Stimulated activated CD8-positive, alpha-beta memory T cell treated with anti-CD3 and anti-CD28 coated beads, Interleukin-12 subunit alpha, Interleukin-12 subunit beta, amount 100 ng/mL, for 4 hours (primary cell): ENCODE data around the gene ARHGAP15.

Source experiments
- DNase-seq: peaks from one replicate; pipeline ENCODE4 v3.0.0-alpha.2; 2020; ENCODE audit warnings: low read depth

Gene ARHGAP15

DNA sequence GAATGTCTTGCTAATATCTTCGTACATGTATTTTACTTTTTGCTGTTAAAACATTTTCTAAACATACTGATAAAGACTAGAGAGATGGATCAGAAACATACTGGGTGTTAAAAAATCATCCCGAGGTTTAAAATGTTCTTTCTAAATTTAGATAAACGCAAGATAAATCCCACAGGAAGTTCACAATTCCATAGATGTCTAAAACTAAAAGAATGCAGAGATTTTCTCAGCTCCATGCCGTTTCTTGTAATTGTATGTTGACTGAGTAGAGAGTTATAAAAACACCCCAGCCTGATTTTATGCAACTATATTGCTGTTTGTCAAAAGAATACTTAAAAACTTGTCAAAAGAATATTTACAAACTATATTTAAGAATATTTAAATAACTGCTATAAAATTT, 455.7 kb downstream of the ARHGAP15 start:
- no peak for DNase-seq

DNA sequence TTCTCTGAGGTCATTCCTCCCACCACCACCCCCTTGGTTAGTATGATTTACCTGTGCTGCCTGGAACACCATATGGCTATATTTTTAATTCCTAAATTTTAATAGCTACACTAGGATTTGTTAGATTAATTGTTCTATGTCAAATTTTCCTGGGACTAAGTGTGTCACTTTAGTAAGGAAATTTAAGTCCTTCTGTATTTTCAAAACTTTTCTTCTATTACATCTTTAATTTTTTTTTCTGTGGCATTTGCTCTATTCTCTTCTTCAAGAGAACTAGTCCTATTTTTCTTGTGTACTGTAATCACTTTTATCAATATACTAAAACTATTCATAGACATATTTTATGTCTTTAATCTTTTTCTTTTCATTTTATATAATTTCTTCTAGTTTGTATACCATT, 456.9 kb downstream of the ARHGAP15 start:
- DNase-seq: no peak

DNA sequence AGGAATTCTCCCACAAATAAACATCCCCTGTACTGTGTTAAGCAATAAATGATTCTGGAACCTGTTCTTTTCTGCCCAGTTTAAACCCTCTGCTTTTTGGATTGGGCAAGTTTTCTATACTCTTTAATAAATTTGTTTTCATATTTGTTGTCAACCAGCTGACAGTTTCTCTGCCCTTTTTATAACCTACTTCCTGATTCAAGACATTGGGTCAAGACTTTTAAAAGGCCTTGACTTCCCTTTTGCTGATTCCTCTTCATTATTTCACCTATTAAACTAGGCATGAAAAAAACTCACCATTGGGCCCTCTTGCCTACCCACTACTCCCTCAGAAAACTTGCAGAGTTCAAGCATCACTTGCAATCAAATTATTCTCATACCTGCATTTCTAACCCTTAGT, 459.5 kb downstream of the ARHGAP15 start:
- DNase-seq: no peak

DNA sequence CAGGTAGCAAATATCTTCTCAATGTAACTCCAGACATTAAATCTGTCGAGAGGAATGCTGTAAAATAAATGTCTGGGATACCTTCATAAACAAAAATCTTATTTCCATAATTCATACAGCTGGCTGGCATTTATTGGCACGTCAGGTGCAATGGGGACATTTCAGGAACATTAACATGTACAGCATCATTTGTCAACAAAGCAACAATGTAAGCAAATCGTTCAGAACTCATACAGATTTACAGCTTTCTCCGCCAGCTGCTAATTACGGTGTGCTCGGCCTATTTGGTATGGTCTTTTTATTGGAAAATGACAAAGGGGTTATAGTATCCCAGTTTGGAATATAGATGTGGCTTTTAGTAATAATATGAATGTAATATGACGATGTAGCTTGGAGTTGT, 464.9 kb downstream of the ARHGAP15 start:
- no peak for DNase-seq

DNA sequence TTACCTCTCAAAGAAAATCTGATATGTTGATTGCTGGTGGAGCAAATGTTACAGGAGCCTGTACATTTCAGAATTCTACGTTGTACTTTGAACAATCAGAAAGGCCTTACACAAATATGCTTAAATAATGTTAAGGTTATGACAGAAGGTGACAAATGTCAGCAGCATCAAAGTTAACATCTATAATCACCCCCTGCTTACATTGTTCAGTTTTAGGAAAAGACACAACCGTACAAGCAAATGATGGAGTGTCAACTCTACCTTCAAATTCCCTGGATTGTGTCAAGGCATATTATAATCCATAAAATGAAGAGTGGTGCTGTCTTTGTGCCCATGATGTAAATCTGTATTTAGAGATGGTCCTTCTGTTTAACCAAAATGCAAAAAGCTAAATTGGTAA, 465.5 kb downstream of the ARHGAP15 start:
- DNase-seq: no peak

DNA sequence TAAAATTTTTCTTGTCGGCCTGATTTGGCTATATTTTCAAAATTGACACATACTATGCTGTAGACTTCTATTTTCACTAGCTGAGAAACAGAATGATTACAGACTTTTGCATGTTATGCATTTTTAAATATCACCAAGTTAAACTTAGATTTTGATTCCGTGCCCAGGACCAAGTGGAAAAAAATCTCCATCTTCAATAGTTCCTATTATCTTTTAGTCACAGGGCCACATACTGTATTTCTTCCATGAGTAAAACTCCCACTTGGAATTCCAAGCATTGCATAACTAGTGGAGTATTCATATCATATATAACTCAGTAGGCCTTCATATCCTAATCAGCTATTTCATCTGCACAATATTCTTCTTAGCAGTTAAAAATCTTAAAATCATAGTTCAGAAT, 470.9 kb downstream of the ARHGAP15 start:
- DNase-seq: no peak

DNA sequence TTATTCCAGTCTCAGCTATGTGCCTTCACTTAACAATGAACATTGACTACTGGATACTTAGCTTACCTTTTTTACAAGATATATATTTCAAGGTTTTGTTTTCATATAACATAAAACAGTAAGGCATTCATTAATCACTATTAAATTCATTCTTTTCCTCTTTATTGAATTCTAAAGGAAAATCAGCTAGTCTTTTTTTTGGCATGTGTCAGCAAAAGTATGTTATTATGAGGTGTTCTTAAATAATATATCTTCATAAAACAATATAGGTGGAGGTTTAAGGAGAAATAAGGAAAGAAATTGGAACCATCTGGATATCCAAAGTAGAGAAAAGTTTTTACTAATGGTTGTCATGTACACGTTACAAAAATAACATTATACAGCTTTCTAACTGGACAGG, 472.6 kb downstream of the ARHGAP15 start:
- DNase-seq: no peak

DNA sequence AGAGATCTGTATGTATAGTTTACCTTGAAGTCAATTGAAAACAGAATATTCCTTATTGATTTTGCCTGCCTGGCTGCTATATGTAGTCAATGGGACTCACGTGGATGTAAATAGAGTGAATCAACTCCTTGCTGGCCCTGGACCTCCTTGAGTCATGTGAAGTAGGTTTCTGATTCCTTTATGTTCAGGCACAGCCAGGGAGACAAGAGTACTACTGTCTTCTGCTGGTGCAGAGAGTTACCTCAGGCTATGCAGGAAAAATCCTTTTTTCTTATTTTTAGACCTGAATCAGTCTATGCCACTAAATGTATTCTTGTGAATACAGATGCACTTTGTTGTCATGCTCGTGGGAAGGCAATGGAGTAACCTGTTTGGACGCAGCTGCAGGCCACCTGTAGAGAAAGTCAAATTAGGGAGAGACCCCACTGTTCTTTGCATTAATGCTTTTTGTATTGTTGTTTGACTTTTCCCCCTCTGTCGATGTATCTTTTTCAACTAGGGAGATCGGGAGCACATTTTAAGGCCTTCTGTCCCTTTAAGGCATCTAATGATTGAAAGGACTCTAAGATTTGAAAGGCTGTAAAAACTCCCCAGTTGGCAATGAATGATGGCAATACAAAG, 473.9 kb downstream of the ARHGAP15 start:
- no peak for DNase-seq

DNA sequence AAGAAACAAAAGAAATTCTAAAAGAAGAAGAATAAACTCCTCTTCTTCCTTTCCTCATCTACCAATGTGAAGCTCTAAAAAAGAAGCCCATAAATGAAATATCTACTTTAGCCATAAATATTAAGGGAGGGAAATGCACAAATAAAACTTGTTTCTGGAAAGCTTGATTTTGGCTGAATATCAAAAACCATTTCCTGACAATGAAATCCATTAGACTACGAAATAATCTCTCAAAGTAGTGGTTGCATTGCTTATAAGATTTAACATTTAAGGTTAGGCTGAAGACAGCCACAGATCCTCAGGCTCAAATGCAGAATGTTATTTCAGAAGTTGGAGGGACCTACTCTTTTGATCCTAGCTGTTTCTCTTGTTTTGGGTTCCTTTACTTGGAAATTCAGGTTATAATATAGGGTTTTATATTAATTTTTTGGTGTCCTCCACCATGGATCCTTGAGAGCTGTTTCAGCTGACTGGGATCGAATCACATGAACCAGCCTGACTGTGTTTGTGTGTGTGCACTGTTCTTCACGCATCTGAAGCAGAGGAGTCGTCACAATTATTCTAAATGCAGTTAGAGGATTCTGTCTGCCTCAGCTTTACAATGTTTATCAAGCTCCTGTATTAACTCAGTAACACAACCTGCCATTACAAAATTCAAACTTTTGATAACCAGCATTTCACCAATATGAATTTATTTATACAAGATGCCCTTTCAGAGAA, 474.8 kb downstream of the ARHGAP15 start:
- DNase-seq: no peak

DNA sequence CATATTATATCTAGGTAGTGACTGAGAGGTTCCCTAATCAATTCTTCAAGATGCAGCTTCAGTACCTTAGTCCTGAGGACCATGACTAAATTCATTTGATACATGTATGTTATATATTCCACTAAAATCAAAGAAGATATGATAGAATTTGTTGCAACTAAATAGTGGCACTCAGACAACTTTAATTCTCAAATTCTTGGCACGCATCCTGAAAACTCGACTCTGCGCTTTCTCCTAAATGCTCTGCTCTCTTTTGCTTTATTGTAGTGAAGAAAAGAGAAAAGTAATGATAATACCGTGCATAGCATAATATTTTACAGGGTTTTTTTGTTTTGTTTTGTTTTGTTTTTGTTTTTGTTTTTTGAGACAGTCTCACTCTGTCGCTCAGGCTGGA, 475.3 kb downstream of the ARHGAP15 start:
- no peak for DNase-seq

DNA sequence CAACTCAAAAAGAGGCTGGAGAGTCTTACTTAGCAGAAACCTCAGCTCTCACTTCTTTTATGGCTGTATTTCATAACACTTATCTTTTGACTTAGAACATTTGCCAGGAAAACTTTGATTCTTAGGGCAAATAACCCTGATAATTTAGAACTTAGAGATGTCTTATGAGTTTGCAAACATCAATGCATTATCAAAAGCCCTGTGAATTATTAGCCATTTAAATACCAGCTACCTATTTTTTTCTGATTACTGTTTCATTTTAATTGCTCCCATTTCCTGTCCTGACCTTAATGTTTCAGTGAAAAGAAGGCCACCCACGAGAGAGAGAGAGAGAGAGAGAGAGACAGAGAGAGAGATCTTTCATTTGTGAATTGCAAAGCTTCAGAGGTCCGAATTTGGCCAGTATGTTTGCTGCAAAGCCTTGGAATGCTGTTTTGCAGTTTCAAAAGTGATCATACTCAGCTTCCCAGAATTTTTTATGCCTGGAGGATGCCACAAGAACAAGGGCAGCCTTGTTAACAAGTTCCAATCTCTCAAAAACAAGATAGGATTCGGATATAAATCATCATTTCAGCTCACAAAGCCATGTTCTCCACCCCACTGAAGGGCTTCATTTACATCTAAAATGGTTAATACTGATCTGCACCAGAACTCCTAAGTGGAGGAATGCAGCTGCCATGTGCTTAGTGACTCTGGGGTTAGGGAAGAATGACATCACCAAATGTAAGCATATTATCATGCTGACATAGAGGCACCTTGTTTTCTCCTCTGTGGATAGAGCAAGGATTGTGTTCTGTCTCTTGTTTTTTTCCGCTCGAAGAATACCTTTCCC, 478.2 kb downstream of the ARHGAP15 start:
- DNase-seq: no peak

DNA sequence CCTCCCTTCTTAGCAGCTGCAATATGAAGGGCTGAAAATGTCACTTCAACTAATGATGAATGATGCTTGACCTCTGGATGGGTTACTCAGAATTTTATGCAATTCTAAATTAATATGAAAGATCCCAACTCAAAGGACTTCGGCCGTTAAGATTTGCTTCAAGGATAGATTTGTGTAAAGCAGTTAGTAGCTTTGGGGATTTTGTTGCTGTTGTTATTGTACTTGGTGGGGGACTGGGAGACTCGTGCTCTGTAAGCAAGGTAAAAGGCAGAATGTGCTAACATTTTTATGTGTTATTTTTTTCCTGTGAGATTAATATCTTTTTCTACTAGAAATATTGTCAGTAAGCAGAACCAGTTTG, 478.8 kb downstream of the ARHGAP15 start:
- DNase-seq: no peak

DNA sequence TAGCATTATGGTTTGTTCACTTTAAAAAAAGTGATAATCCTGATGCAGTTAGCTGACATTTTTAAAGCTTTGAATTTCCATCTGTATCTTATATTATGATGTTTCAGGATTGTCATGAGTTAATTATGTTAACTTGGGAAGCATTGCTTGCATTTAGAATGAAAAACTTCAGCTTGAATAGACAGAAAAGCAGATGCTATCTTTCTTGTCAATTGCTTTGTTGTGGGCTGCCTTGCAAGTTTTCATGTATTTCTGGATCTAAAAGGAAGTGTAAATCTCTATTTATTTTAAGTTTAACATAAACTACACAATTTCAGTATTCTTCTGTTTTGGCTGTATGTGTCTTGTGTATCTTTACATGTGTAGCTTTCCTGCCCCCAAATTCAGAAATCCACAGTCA, 479.5 kb downstream of the ARHGAP15 start:
- DNase-seq: no peak

DNA sequence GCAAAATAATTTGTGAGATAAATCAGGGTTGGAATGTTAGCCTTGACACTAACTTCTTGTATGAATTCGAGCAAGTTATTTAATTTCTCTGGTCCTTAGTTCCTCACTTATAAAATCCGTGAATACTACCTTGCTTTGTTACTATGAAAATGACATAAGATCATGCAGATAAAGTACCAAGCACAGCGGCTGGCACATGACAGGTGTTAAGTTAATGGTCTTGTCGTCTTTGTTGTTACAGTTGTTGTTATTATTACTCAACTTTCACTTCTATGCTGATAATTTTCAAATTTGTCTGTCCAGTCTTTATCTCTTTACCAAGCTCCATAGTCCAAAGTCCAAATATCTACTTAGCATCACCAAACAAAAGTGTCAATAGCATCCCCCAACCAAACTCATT, 482.1 kb downstream of the ARHGAP15 start:
- DNase-seq: no peak

DNA sequence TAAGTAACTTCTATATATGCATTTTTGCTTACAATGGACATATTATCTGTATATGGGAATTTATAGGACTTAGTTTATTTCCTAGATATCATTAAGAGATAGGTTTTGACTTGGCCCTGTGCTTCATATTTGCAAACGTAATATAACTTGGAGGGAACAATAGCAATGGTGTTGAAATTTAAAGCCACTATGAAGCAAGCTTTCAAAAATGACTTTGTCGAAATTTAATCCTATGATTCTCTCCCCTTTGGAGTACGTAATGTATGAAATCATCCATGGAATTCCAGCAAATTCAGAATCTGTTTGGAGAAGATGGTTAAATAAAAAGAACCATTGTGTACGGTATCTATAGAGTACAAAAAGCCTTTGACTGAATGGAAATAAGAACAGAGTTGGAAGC, 486.3 kb downstream of the ARHGAP15 start:
- no peak for DNase-seq

DNA sequence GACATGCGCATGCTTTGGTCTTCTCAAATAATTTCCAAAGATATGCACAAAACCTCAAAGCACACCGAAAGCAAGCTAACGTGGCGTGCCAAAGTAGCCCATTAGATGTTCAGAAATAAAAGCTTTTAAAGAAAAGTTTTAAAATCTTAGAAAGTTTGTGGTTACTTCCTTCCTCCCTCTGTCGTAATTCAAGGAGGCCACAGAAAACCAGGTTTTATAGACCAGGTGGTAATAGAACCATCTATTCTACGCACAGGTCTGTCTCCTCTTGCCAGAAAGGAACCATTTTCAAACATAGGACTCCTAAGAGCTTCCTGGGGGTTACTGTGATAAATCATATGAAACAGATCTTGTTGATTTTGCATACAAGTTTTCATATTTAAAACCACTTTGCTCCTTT, 487.2 kb downstream of the ARHGAP15 start:
- DNase-seq: no peak

DNA sequence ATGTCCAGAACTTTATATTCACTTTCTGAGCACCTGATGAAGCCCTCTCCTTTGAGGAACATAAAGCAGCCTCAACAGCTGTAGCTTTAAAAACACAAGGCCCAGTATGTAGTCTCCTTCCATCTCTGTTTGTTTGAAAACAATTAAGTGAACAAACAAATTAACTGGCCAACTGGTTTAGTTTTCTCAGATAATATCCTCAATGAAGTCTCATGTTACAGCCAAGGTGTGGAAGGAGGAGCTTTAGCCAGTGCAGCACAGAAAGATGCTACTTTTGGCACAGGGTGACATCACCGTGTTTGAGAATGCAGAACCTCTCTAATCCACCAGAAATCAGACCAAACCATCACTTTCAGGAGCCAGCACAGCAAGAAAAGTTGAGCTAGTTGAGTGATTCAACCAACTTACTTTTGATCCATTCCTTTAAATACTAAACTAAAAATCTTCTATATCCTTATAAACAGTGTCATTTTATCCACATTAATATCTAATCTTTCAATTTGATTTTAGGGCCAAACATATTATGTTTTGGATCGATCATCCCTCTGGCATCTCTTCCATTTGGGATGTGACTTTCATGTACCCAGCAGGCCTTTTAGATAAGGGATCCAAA, 488.7 kb downstream of the ARHGAP15 start:
- no peak for DNase-seq

DNA sequence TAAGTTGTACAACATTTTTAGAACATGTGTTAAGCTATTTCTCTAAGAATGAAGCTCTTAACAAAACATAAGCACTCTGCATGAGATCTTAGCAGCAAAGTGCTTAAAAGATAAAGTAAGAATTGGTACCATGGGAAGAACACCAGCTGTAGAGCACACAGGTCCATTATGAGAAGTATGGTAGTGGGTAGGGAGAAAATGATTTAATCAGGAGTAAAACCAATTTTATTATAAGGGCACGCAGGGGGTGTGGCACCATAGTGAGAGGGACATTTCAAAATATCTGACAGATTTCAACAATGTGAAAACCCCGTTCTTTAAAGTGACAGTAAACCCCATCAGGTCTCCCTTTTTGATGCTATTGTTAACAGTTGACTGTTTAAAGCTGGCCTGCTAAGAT, 492.9 kb downstream of the ARHGAP15 start:
- no peak for DNase-seq

DNA sequence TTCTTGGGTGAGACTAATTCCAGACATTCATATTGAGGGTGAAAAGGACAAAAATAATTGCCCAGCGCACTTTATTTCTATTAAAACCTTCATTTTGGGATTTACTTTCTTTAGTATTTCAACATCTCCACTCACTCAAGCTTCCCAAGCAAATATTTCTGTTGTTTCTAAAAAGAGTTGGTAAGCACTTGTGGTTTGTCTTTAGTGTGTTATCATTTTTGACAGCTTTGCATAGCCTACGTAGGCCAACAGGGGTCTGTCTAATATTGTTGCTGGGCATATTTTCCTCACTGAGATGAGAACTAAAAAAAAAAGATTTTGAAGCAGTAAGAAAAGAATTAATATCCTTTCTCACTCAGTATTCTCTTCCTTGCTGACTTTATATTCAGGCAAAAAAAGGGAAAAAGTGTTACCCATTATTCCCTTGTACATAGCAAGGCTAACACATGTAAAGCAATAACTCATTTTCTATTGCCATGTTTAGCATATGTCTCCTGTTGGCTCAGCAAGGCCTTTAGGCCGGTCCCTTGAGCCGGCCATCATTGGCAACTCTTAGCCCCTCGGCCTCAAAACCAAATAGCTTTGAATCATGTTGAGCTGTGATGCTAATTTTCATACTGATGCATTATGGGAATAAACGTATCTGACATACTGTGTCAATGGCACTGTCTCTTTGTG, 494.2 kb downstream of the ARHGAP15 start:
- DNase-seq: no peak

DNA sequence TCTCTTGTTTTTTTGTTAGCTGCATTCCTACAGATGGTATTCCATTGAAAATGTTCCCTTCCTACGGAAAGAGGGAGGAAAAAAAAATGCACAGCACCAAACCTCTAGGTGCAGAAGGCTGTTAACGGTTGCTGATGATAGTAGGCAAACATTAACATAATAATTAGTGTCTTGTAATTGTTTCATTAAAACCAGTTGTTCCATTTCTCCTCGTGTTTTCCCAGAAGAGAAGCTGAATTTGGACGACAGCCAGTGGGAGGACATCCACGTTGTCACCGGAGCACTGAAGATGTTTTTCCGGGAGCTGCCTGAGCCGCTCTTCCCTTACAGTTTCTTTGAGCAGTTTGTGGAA, 494.7 kb downstream of the ARHGAP15 start:
- no peak for DNase-seq

DNA sequence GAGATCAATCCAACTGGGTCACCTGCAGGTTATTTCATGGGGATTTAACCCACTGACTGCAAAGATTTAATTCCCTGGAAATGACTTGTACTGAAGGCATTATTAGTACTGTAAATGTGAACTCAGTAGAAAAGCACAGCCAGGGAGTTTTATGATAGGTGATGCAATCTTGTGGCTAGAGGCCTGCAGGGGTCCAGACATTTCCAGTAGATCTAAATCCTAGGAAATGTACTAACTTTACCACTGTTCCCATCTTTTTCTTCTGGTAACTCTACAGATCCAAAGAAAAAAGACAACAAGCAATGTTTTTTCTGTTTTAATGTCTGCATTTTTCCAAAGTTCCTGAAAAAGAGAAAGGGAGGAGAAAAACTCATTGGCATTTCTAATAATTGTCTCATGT, 500.1 kb downstream of the ARHGAP15 start:
- no peak for DNase-seq

DNA sequence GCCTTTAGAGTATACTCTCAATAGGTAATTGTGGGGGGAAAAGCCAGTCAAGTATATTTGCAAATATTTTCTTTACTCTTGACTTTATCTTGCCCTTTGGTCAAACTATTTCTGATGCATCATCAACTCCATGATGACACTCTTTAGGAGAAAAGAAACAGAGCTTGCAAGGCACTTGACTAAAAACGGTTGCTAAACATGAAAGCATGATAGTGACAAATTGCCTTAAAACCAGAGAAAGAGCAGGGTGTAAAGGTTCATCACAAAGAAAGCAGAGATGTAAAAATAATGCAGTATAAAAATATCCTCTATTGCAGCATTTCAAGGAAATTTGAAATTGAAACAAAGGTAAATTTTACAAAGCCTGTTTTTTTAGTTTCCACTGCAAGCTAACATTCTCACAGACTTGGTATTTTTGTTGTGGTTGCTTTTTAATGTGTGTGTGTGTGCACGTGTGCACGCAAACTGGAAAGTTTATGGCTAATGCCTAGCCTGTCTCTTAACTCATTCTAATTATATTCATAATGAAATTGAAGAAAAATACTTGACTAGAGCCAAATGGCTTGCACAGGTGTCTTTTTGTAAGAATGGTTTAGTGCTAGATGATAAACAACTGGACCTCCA, 503.6 kb downstream of the ARHGAP15 start:
- DNase-seq: no peak
